ENCODE data around the gene SYNDIG1L.

Gene SYNDIG1L

DNA sequence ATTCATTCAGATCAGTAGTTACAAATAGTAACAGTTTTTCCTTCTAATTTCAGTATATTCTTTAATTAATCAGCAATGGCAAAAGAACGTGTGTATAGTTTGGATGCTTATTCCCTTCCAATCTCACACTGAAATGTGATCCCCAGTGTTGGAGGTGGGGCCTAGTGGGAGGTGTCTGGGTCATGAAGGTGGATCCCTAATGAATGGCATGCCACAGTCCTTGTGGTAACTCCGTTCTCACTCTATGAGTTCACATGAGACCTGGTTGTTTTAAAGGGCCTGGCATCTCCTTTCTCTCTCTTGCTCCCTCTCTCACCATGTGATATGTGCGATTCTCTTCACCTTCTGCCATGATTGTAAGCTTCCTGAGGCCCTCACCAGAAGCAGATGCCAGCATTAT, 18.9 kb upstream of the SYNDIG1L start:
- H3K27ac ChIP-seq: no peak overlapping the region
- TF ChIP-seq ZFX (IDR thresholded peaks at IDR 0.05): no peak
- TF ChIP-seq, protein P1, sequence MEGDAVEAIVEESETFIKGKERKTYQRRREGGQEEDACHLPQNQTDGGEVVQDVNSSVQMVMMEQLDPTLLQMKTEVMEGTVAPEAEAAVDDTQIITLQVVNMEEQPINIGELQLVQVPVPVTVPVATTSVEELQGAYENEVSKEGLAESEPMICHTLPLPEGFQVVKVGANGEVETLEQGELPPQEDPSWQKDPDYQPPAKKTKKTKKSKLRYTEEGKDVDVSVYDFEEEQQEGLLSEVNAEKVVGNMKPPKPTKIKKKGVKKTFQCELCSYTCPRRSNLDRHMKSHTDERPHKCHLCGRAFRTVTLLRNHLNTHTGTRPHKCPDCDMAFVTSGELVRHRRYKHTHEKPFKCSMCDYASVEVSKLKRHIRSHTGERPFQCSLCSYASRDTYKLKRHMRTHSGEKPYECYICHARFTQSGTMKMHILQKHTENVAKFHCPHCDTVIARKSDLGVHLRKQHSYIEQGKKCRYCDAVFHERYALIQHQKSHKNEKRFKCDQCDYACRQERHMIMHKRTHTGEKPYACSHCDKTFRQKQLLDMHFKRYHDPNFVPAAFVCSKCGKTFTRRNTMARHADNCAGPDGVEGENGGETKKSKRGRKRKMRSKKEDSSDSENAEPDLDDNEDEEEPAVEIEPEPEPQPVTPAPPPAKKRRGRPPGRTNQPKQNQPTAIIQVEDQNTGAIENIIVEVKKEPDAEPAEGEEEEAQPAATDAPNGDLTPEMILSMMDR (conservative IDR thresholded peaks at IDR 0.05): no peak

DNA sequence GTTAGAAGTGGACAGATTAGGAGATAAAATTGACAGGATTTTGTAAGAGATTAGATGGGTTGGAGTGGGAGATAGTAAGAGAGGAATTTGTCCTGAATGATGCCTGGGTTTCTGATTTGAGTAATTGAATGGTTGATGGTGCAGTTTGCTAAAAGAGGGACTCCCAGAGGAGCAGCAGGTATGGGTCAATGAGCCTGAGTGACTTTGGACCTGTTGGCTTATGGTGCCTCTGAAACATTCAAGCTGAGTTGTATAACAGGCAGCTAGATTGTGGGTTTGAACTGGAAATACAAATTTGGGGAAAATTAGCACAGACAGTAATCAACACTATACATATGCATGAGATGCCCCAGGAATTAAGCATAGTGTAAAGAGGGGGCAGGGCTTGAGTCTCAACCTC, 16.7 kb upstream of the SYNDIG1L start:
- no peak overlapping the region for H3K27ac ChIP-seq
- TF ChIP-seq, protein P1 (conservative IDR thresholded peaks at IDR 0.05): no peak
- no peak for TF ChIP-seq ZFX (IDR thresholded peaks at IDR 0.05)

DNA sequence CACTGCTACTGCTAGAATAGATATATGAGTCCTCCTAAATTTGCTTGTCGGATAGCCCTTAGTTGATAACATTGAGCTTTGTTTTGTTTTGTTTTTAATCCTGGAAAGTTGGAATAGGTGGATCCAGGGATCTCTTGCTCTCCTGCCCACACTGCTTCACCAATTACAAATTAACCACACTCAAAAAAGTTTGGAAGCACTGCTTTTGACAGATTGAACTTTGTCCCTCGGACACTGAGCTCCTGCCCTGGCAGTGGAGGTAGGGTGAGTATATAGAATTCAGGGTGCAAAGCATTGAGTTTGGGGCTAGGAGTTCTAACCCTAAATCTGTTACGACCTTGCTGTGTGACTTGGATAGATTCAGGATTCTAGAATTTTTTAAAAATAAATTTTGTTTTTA, 15.1 kb upstream of the SYNDIG1L start:
- TF ChIP-seq ZFX (IDR thresholded peaks at IDR 0.05): no peak
- TF ChIP-seq, protein P1 (conservative IDR thresholded peaks at IDR 0.05): no peak
- H3K27ac ChIP-seq: no peak overlapping the region

DNA sequence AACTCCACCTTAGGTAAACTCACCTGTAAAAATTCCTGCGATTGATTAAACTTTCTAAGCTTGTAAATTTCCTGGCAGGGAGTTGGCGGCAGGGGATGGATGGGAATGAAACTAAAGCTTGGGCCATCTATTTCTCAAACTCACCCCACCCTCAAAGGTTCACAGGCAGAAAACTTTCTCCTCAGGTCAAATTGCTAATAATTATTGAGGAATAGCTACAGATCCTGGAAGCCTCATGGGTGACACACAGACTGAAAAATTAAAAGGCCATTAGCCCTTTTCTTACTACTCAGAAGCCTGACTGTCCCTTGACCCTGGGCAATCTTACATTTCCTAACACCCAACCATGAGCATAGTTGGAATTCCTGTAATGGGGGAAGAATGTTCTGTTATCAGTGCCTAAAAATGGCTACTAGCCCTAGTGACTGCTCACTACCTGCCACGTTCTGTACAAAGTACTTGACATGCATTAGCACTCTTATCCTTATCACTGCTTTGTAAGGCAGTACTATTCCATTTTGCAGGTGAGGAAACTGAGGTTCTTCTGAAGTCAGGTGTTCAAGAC, 12.4 kb upstream of the SYNDIG1L start:
- TF ChIP-seq, protein P1 (conservative IDR thresholded peaks at IDR 0.05): no peak
- no peak for TF ChIP-seq ZFX (IDR thresholded peaks at IDR 0.05)
- H3K27ac ChIP-seq: no peak overlapping the region

DNA sequence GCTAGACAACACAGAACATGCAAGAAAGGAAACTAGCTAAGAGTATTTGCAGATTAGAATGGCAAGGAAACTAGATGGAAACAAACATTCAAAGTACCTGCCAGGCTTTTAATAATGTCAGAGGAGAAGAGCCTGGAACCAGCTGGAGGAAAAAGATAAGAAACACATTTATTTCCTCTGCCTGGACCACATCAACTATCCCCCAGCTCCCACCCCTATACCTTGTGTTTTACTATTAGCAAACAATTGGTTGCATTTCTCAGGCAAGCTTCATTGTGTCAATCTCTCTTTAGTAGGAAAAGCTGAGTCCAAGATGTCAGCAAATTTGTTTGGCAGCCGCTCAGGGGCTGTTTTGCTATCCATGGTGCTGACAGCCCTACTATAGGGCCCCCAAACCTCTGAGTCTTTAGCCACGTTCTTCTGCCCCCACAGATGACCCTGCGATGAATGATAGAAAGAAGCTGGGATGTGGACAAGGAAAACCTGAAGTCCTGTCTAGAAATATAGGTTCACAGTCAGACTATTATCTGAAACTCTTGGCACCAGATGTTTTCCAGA, 11.6 kb upstream of the SYNDIG1L start:
- H3K27ac ChIP-seq: no peak overlapping the region

DNA sequence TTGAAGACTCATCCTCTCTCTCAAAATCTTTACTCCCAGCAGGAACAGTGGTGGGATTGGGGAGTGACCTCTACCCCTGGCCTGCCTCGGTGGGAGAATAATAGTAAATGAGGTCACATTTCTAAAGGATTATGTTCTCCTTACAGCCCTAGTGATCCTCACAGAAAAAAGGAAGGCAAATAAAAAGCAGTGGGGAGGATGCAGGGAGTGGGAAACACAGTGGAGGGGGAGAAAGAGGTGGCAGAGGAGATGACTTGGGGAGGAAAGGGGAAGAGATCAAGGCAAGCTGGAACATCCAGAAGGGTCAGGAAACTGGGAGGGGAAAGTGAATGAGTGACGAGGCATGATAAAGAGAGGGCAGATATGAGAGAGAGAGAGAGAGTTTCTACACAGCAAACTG, 8.3 kb upstream of the SYNDIG1L start:
- no peak overlapping the region for H3K27ac ChIP-seq
- TF ChIP-seq ZFX (IDR thresholded peaks at IDR 0.05): no peak
- TF ChIP-seq, protein P1 (conservative IDR thresholded peaks at IDR 0.05): no peak

More for the DNA sequence above, 11.6 kb upstream of the SYNDIG1L start:
- TF ChIP-seq, protein P1 (conservative IDR thresholded peaks at IDR 0.05): no peak
- no peak for TF ChIP-seq ZFX (IDR thresholded peaks at IDR 0.05)

DNA sequence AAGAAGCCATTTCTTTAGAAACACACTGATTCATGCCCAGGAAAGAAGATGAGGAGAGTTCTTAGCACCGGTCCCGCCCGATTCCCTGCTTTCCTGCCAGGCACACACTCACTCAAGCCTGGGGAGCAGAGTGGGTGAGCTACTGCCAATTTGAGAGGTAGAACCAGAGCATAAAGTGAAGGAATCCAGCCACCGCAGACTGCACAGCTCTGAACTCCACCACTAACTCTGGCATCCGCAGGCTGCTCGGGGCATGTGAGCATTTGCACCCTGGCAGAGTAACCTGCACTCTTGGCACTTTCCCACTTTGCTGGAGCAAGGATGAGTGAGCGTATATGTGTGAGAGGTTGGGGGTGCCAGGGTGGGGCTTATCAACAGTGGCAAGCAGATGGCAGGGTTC, 4.0 kb upstream of the SYNDIG1L start:
- no peak for TF ChIP-seq ZFX (IDR thresholded peaks at IDR 0.05)
- TF ChIP-seq, protein P1 (conservative IDR thresholded peaks at IDR 0.05): no peak
- H3K27ac ChIP-seq: no peak overlapping the region
